ENCODE results near the gene ATOH8. TPM values are rescaled to one million over a fixed set of nuclear protein-coding genes. Genes with fewer than 3 reads are reported as not detected.

ATOH8 gene
- polyA plus RNA-seq, 1 experiment: 2.8 TPM

DNA sequence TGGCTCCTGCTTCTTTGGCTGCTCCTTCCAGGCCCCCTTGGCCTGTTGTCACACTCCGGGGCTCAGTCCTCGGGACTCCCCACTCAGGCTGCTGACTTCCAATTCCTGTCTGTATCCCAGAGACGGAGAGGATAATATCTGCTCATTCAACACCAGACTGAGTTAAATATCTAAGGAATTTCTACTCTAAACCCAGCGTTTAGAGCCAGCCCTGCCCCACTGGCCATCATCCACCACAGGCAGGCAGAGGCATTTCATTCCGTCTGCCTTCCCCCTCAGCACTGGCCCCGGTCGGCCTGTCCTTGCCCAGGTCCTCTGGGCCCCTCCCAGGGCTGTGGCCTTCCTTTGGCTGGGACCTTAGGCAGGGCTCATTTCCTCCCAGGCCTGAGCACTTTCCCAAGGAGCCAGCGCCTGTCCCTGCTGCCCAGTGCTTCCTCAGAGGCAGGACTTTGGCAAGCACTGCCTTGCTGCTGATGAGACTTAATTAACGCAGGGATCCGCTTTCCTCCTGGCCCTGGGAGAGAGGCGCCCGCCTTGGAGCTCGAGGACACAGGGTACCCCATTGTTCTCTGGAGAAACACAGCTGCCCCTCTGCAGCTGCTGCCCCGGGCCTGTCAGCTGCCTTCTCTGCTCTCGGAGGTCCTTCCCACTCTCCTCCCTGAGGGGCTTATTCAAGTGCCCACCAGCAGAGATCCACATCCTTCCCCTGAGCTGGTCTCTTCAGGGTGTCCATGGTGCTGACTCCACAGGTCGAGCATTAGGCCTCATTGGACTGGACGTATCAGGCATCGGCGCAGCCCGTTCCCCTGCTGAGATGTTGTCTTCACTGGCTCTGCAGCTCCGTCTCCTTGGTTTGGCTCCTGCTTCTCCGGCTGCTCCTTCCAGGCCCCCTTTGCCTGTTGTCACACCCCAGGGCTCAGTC lies 42.8 kb downstream of the ATOH8 start:
- Histone ChIP-seq H3K27me3 (ENCODE audit: control insufficient read depth, insufficient read depth, low read length) (no peaks in the 10 kb centered on the region), H3K27ac (ENCODE audit: low read depth, low read length) (no peak overlapping the region), H3K9me3 (ENCODE audit: control insufficient read depth, insufficient read depth, low read length) (no peaks in the 10 kb centered on the region; the same call in none of the 2 replicates), H3K4me3 (ENCODE audit: low read depth, low read length) (no peak overlapping the region)
- POLR2A ChIA-PET: no interaction called here
- CTCF ChIA-PET: interaction anchor here (1.6 kb wide), 1 partner anchor 68 kb away, joined by 4 read pairs; no protein-coding TSS in a partner anchor
- TF ChIP-seq, protein P1, sequence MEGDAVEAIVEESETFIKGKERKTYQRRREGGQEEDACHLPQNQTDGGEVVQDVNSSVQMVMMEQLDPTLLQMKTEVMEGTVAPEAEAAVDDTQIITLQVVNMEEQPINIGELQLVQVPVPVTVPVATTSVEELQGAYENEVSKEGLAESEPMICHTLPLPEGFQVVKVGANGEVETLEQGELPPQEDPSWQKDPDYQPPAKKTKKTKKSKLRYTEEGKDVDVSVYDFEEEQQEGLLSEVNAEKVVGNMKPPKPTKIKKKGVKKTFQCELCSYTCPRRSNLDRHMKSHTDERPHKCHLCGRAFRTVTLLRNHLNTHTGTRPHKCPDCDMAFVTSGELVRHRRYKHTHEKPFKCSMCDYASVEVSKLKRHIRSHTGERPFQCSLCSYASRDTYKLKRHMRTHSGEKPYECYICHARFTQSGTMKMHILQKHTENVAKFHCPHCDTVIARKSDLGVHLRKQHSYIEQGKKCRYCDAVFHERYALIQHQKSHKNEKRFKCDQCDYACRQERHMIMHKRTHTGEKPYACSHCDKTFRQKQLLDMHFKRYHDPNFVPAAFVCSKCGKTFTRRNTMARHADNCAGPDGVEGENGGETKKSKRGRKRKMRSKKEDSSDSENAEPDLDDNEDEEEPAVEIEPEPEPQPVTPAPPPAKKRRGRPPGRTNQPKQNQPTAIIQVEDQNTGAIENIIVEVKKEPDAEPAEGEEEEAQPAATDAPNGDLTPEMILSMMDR (IDR thresholded peaks at IDR 0.05; ENCODE audit: low read depth, low read length): no peak
- no peak for DNase-seq (ENCODE audit: low read depth, low spot score)

DNA sequence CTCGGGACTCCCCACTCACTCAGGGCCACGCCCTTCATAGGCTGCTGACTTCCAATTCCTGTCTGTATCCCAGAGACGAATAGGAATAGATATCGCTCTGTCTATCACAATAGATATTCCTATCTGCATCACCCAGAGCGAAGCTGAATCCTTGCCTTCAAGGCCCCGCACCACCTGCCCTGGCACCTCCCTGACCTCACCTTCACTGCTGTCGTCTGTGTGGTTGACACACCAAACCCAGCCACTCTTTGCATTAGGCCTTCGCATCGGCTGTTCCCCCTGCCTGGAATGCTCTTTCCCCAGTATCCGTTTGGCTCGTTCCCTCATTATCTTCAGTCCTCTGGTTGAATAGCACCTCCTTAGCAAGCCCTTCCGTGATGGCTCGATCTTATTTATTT lies 43.5 kb downstream of the ATOH8 start:
- DNase-seq (ENCODE audit: low read depth, low spot score): no peak
- Histone ChIP-seq H3K9me3 (ENCODE audit: control insufficient read depth, insufficient read depth, low read length) (no peaks in the 10 kb centered on the region; the same call in none of the 2 replicates), H3K27me3 (ENCODE audit: control insufficient read depth, insufficient read depth, low read length) (no peaks in the 10 kb centered on the region), H3K4me3 (ENCODE audit: low read depth, low read length) (no peak overlapping the region), H3K27ac (ENCODE audit: low read depth, low read length) (no peak overlapping the region)
- POLR2A ChIA-PET: no interaction called here
- CTCF ChIA-PET: interaction anchor here (1.6 kb wide), 1 partner anchor 68 kb away, joined by 4 read pairs; no protein-coding TSS in a partner anchor
- TF ChIP-seq, protein P1 (IDR thresholded peaks at IDR 0.05; ENCODE audit: low read depth, low read length): no peak

DNA sequence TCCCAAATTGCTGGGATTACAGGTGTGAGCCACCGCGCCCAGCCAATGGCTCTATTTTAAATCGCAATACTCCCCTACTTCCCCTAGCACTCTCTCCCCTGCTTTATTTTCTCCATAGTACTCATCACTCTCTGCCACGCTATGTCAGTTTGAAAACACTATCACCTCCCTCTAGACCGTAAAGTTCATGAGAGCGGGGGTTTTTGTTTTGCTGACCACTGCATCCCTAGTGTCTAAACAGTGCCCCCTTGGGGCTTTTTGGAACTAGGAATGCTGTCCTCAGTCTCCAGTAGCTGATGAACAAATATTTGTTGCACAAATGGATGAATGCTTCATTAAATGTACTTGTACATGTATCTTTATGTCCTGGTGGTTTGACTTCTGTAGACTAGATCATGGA lies 44.1 kb downstream of the ATOH8 start:
- H3K4me3 ChIP-seq (ENCODE audit: low read depth, low read length): no peak overlapping the region
- TF ChIP-seq, protein P1 (IDR thresholded peaks at IDR 0.05; ENCODE audit: low read depth, low read length): peak; percentile 61
- no peaks in the 10 kb centered on the region; the same call in none of the 2 replicates for H3K9me3 ChIP-seq (ENCODE audit: control insufficient read depth, insufficient read depth, low read length)
- CTCF ChIA-PET: interaction anchor here (0.6 to 0.7 kb wide), 5 partner anchors 8 to 138 kb away, joined by 3 read pairs; no protein-coding TSS in a partner anchor
- POLR2A ChIA-PET: interaction anchor here (0.6 kb wide), 1 partner anchor 154 kb away, joined by 3 read pairs; no protein-coding TSS in a partner anchor
- H3K27me3 ChIP-seq (ENCODE audit: control insufficient read depth, insufficient read depth, low read length): no peaks in the 10 kb centered on the region
- H3K27ac ChIP-seq (ENCODE audit: low read depth, low read length): no peak overlapping the region
- no peak for DNase-seq (ENCODE audit: low read depth, low spot score)

DNA sequence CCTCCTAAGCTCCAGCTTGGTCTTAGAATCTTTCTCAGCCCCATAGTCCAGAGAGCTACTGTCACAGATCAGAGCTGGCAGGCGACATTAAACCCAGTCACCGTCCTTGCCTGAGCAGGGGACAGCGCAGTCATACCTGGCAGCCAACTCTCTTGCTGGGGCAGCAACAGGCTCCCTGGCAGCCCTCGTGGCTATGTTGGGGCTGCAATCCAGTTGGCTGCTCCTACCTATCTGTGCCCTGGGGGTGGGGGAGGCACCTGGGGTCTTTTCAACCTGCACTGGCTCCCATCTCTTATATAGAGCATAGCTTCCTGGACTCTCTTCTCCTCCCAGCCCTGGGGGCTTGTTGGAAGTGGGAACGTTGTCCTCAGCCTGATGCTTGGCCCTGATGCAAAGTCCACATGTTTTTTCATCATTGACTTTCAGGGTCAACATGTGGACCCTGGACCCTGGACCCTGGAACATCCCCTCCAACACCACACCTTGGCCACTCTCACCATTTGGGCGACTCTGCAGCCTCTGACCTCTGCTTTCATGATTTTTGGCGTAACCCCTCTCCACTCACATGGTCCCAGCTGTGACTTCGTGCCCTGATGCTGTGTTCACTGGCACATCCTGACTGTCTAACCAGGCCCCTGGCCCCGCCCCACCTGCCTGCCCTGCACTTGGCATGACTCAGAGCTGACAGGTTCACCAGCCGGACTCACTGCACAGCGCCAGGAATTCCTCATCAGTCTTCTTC lies 45.6 kb downstream of the ATOH8 start:
- Histone ChIP-seq H3K27ac (ENCODE audit: low read depth, low read length) (no peak overlapping the region), H3K9me3 (ENCODE audit: control insufficient read depth, insufficient read depth, low read length) (no peaks in the 10 kb centered on the region; the same call in none of the 2 replicates), H3K4me3 (ENCODE audit: low read depth, low read length) (no peak overlapping the region), H3K27me3 (ENCODE audit: control insufficient read depth, insufficient read depth, low read length) (no peaks in the 10 kb centered on the region)
- ChIA-PET CTCF (interaction anchor here (0.6 to 0.8 kb wide), 3 partner anchors 72 to 413 kb away, joined by 3 to 4 read pairs (median 3); no protein-coding TSS in a partner anchor), POLR2A (no interaction called here)
- TF ChIP-seq, protein P1 (IDR thresholded peaks at IDR 0.05; ENCODE audit: low read depth, low read length): no peak
- no peak for DNase-seq (ENCODE audit: low read depth, low spot score)
